Psoas muscle (tissue), 8 donors: ENCODE data around the gene CAPN8. TPM values are rescaled to one million over a fixed set of nuclear protein-coding genes. Genes with fewer than 3 reads are reported as not detected.

Experiments
- ATAC-seq, 4 donors: fragments of 200-7000 bp; cut with Tn5 transposase; one replicate each; pipeline ENCODE4 v1.9.1; 2020; ENCODE audit warnings: moderate library complexity in 3 of 4, mild to moderate bottlenecking in 2 of 4
- DNase-seq, 2 donors: peaks; one replicate each; pipeline ENCODE4 v3.0.0-alpha.2; 2020
- H3K27ac ChIP-seq: fragments of 200-600 bp; one replicate; pipeline ENCODE4 v1.8.0; 2022
- H3K27me3 ChIP-seq, 3 donors: fragments of 200-600 bp in 1 of 3; one replicate each; pipeline versions ENCODE4 v1.6.1 to v1.8.0; 2013 to 2022; ENCODE audit warnings: low read length in 2 of 3, mild to moderate bottlenecking in 2 of 3, moderate library complexity in 1 of 3; ENCODE audit not compliant: insufficient read depth in 3 of 3
- H3K36me3 ChIP-seq, 2 donors: fragments of 200-600 bp in 1 of 2; one replicate each; pipeline versions ENCODE4 v1.6.1 to v1.8.0; 2013 to 2022; ENCODE audit warnings: low read depth in 1 of 2, mild to moderate bottlenecking in 1 of 2, moderate library complexity in 1 of 2; ENCODE audit not compliant: insufficient read depth in 1 of 2
- H3K4me1 ChIP-seq: fragments of 200-600 bp; one replicate; pipeline ENCODE4 v1.8.0; 2022
- H3K4me3 ChIP-seq: fragments of 200-600 bp; one replicate; pipeline ENCODE4 v1.8.0; 2022; ENCODE audit warnings: mild to moderate bottlenecking
- H3K9me3 ChIP-seq: fragments of 200-600 bp; one replicate; pipeline ENCODE4 v1.8.0; 2022
- WGBS, 3 donors: extraction: QIAGEN DNeasy Blood & Tissue Kit; methylation state at CpG; one replicate each; pipeline versions ENCODE4 v1.1.6 to v1.1.7; 2013; 5-methylcytosine and 5-hydroxymethylcytosine counted together
- intact Hi-C, 2 donors: fragments of 100-400 bp; cut with DNase I; formaldehyde crosslinking; loops; one replicate each; pipeline versions ENCODE4 v1.11.0 to v1.14.2; 2022
- polyA plus RNA-seq, 3 donors: library from polyadenylated mRNA; stranded (reverse); fragments of 200-250 nt; gene quantifications; one replicate each; pipeline ENCODE4 v1.2.3, GENCODE V29; 2013
- total RNA-seq, 4 donors: library from RNA; stranded (reverse); fragmentation: NEBNext Ultra II Directional in 2 of 4; extraction: Animal tissue kit (Norgen Biotek cat#: 25700) in 2 of 4; gene quantifications; one replicate each; pipeline versions ENCODE4 v1.2.1 to v1.2.4, GENCODE V29; 2021 to 2023
- TF ChIP-seq, protein P1 (sequence below): fragments of 200-600 bp; IDR thresholded peaks from one replicate; pipeline ENCODE4 v1.8.0; 2022; ENCODE audit warnings: antibody characterized with exemption
- donor health status: healthy with polysubstance abuse.
- donor health status: DM: no; HTN: no; CAD: no; lungs with moderate emphysema.
- donor health status: Bipolar disorder and iron deficiency.
- donor health status: healthy.
- donor health status: DM: yes; HTN: yes; CAD: no.
- donor health status: DM: no; HTN: no; CAD: no.
- donor health status: DM: no; HTN: no; CAD: no.
- donor health status: DM: yes; HTN: yes; CAD: no.

Gene CAPN8
- total and polyA plus RNA-seq, 7 donors: 0.04 to 5.4 (median 0.78) TPM; not detected in 2

DNA sequence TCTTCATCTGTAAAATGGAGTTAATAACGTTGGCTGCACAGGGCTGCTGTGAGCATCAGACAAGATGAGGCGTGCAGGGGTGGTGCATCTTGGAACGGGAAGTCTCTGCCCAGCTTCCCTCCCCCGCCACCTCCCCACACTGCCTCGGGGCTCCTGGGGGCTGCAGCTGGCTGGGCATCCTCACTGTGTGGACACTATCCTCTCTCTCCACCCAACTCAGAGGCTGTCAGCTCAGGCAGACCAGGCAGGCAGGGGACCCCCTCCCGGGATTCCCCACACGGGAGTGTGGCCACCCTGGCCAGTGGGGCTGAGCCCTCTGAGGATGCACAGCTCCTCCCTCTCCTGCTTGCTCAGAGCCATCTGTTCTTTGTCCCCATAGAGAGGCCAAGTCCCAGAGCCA, 149.6 kb downstream of the CAPN8 start:
- TF ChIP-seq, protein P1, sequence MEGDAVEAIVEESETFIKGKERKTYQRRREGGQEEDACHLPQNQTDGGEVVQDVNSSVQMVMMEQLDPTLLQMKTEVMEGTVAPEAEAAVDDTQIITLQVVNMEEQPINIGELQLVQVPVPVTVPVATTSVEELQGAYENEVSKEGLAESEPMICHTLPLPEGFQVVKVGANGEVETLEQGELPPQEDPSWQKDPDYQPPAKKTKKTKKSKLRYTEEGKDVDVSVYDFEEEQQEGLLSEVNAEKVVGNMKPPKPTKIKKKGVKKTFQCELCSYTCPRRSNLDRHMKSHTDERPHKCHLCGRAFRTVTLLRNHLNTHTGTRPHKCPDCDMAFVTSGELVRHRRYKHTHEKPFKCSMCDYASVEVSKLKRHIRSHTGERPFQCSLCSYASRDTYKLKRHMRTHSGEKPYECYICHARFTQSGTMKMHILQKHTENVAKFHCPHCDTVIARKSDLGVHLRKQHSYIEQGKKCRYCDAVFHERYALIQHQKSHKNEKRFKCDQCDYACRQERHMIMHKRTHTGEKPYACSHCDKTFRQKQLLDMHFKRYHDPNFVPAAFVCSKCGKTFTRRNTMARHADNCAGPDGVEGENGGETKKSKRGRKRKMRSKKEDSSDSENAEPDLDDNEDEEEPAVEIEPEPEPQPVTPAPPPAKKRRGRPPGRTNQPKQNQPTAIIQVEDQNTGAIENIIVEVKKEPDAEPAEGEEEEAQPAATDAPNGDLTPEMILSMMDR: no peak
- WGBS, 3 donors: 53 to 64% (median 60%) methylated on average over 7 of the region's 7 CpGs

DNA sequence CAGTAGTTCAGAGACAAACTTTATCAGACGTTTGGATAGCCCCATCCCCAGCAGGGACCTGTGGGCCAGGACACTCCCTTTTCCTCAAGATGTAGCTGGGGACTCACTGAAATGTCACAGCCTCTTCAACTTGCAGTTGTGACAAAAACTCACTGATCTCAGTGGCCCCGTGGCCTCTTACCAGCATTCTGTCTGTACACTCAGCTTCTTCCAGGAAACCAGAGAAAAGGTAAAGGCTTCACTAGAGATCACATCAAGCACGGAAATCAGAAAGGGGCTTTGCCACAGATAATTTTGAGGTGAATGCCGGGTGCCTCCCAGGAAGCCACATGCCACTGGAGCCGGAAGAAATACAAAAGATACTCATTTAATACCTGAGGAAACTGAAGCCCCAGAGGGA, 150.1 kb downstream of the CAPN8 start:
- no peaks in the 10 kb centered on the region for H3K36me3 ChIP-seq
- WGBS, 3 donors: 72 to 83% (median 77%) methylated on average over 5 of the region's 5 CpGs
- intact Hi-C loops: no loop called here
- TF ChIP-seq, protein P1: no peak
- no peaks in the 10 kb centered on the region for H3K9me3 ChIP-seq
- no peaks in the 10 kb centered on the region for H3K4me1 ChIP-seq
- no peak for DNase-seq
- ATAC-seq: no peak
- H3K4me3 ChIP-seq: no peak overlapping the region
- H3K27me3 ChIP-seq: peaks cover 0 to 2% (median 0%) of the 10 kb centered on the region in 3 donors
- no peak overlapping the region for H3K27ac ChIP-seq

More for the DNA sequence above, 149.6 kb downstream of the CAPN8 start:
- Histone ChIP-seq H3K9me3 (no peaks in the 10 kb centered on the region), H3K4me3 (no peak overlapping the region), H3K27ac (no peak overlapping the region), H3K36me3 (no peaks in the 10 kb centered on the region), H3K27me3 (peaks cover 0 to 2% (median 0%) of the 10 kb centered on the region in 3 donors), H3K4me1 (no peaks in the 10 kb centered on the region)
- DNase-seq (no peak), ATAC-seq (no peak)
- intact Hi-C loops: no loop called here

DNA sequence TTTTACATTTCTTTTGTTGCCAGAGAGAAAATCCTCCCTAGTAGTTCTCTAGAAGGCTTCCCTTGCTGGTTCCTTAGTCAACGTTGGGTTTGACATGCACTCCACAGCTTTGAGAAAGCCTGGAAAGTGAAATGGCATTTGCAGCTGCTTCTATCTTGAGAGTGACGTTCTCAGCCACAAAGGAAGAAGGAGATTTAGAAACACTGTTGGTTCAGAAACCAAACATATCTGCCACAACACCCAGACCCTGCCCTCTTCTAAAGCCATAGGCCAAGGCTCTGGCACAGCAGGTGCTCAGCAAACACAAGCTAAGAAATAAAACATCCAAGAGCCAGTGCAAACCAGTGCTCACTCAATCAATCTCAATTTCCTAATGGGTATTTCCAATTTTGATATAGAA, 150.9 kb downstream of the CAPN8 start:
- Histone ChIP-seq H3K9me3 (no peaks in the 10 kb centered on the region), H3K27me3 (peaks cover 0 to 2% (median 0%) of the 10 kb centered on the region in 3 donors), H3K36me3 (no peaks in the 10 kb centered on the region), H3K4me1 (no peaks in the 10 kb centered on the region), H3K27ac (no peak overlapping the region), H3K4me3 (no peak overlapping the region)
- TF ChIP-seq, protein P1: no peak
- ATAC-seq (no peak), DNase-seq (no peak)
- intact Hi-C loops: no loop called here
- WGBS, 3 donors: 42 to 46% (median 42%) methylated on average over 2 of the region's 2 CpGs

DNA sequence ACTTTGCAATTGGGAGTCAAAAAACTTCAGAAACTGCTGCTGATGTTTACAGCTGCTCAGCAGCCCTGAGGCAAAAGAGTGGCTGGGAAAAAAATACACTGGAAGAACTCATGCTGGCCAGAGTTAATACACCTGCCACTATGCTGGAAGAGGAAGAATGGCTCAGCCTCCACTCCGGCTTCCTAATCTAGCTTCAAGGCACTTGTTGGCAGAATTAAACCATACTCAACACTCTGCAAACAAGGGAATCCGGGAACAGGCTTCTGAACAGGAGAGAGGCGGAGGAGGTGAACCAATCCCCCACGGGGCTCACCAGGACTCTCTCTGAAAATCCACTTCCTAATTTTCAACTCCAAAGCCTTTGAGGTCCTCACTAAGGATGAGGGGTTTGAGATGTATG, 152.2 kb downstream of the CAPN8 start:
- H3K36me3 ChIP-seq: no peaks in the 10 kb centered on the region
- no peak overlapping the region for H3K27ac ChIP-seq
- no peak for ATAC-seq
- intact Hi-C loops: no loop called here
- H3K4me3 ChIP-seq: no peak overlapping the region
- peaks cover 0 to 2% (median 0%) of the 10 kb centered on the region in 3 donors for H3K27me3 ChIP-seq
- no peaks in the 10 kb centered on the region for H3K9me3 ChIP-seq
- TF ChIP-seq, protein P1: no peak
- DNase-seq: no peak
- no peaks in the 10 kb centered on the region for H3K4me1 ChIP-seq
- 33 to 50% (median 42%) methylated on average over 4 of the region's 4 CpGs for WGBS, 3 donors

DNA sequence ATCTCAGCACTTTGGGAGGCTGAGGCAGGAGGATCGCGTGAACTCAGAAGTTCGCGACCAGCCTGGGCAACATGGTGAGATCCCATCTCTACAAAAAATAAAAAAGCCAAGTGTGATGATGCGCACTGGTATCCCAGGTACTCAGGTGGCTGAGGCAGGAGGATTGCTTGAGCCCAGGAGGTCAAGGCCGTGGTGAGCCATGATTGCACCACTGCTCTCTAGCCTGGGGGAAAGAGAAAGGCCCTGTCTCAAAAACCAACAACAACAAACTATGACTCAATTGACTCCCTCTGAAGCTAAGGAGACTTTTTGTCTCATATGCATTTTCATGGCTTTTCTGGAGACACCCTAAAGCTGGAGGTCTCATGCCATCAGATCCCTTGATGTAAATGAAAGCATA, 153.4 kb downstream of the CAPN8 start:
- Histone ChIP-seq H3K4me1 (no peaks in the 10 kb centered on the region), H3K36me3 (no peaks in the 10 kb centered on the region), H3K4me3 (no peak overlapping the region), H3K9me3 (no peaks in the 10 kb centered on the region), H3K27ac (no peak overlapping the region), H3K27me3 (peaks cover 0 to 2% (median 0%) of the 10 kb centered on the region in 3 donors)
- DNase-seq (no peak), ATAC-seq (no peak)
- WGBS, 3 donors: 90 to 92% (median 91%) methylated on average over 6 of the region's 6 CpGs
- intact Hi-C loops: no loop called here
- TF ChIP-seq, protein P1: no peak
